ENCODE data around the gene FOXL2NB. TPM values are rescaled to one million over a fixed set of nuclear protein-coding genes. Genes with fewer than 3 reads are reported as not detected.

FOXL2NB gene
- total RNA-seq, 2 donors from 2014 or later, result not detected

DNA sequence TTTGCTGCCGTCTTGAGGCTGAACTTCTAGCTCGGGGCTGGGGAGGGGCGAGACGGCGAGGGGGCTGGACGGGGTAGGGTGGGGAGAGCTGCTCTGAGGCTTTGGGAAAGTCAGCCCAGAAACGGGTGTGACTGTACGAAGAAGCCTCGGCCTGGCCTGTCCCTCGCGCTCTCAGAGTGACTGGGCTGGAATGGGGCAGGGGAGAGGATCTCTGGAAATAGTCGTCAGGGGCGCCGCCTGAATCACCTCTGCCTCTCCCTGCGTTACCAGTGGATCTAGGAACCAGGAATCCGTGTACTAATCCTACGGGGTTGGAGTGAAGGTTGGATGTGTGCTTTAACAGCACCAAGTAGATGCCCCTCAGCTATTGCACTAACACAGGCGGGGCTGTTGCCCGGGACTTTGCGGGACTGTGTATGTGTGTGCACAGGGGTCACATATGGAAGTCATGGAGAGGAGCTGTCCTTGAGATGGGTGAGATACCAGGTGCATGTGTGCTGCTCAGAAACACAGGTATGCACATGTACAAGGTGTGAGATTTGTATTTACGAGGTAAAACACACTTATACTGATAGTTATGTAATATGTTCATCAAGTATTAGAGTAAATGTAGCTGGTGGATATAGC lies 591 bp downstream of the FOXL2NB start:
- no peak overlapping the region for H3K27ac ChIP-seq
- intact Hi-C loops (cut with DNase I), result loop anchor here (10.0 kb wide), 1 partner anchor 257 kb away; no protein-coding TSS in a partner anchor
- peaks cover 90% of the 10 kb centered on the region for H3K27me3 ChIP-seq
- H3K9ac ChIP-seq (ENCODE audit: low read depth in 2 of 2, low read length in 2 of 2), result no peak overlapping the region
- TF ChIP-seq, protein P1, sequence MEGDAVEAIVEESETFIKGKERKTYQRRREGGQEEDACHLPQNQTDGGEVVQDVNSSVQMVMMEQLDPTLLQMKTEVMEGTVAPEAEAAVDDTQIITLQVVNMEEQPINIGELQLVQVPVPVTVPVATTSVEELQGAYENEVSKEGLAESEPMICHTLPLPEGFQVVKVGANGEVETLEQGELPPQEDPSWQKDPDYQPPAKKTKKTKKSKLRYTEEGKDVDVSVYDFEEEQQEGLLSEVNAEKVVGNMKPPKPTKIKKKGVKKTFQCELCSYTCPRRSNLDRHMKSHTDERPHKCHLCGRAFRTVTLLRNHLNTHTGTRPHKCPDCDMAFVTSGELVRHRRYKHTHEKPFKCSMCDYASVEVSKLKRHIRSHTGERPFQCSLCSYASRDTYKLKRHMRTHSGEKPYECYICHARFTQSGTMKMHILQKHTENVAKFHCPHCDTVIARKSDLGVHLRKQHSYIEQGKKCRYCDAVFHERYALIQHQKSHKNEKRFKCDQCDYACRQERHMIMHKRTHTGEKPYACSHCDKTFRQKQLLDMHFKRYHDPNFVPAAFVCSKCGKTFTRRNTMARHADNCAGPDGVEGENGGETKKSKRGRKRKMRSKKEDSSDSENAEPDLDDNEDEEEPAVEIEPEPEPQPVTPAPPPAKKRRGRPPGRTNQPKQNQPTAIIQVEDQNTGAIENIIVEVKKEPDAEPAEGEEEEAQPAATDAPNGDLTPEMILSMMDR (IDR thresholded peaks at IDR 0.05), result no peak
- no peak for DNase-seq
- H3K36me3 ChIP-seq, result no peaks in the 10 kb centered on the region
- no peak overlapping the region for H3K4me3 ChIP-seq
- peaks cover 33% of the 10 kb centered on the region for H3K4me1 ChIP-seq
- H3K9me3 ChIP-seq, result no peaks in the 10 kb centered on the region

DNA sequence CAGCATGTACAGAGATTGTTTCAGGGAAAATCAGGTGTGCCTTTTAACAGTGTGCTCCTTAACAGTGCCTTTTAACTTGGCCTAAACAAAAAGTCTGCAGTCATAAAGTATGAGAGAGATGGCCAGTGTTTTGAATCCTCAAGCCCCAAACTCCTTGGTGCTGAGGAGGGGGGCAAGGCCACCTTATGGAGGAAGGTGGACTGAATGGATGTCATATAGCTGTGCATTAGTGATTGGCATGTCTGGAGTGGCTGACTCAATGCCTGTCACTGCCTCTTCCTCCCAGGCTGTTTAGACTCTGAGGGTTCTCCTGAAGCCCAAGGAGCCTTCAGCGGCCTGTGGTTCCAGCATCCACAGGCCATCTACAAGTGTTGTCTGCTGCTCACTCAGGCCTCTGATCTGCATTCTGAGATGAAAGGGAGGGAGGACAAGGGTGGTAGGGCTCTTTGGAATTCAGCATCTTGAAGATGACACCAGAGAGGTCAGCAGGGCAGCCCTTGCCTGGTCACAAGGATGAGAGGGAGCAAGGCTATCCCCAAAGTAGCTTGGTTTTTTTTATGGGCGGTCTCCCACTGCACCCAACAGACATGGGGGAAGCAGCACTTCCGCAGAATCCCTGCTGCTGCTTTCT lies 1.5 kb downstream of the FOXL2NB start:
- Histone ChIP-seq H3K9me3 (no peaks in the 10 kb centered on the region), H3K4me1 (peaks cover 33% of the 10 kb centered on the region), H3K36me3 (no peaks in the 10 kb centered on the region), H3K27me3 (peaks cover 81% of the 10 kb centered on the region), H3K27ac (no peak overlapping the region), H3K9ac (ENCODE audit: low read depth in 2 of 2, low read length in 2 of 2) (no peak overlapping the region), H3K4me3 (no peak overlapping the region)
- TF ChIP-seq, protein P1 (IDR thresholded peaks at IDR 0.05), result no peak
- no peak for DNase-seq
- intact Hi-C loops (cut with DNase I), result loop anchor here (10.0 kb wide), 1 partner anchor 256 kb away; no protein-coding TSS in a partner anchor

DNA sequence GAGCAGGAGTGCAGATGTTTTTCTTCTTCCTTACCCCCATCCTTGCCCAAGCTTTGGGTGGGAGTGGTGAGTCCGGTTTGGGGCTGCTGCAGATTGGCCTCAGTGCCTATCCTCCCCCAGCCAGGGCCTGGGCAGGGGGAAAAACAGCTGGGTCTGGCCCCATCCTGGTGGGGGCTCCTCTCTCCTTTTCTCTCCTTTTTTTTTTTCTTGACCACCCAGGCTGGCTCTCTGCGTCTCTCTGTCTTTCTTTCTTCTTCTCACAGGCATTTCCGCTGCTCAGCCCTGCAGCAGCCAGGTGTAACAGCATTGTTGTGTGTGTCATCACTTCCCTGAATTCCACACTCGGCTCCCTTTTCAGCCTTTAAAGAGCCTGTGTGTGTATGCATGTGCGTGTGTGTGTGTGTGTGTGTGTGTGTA lies 2.0 kb downstream of the FOXL2NB start:
- Histone ChIP-seq H3K27me3 (peaks cover 76% of the 10 kb centered on the region), H3K4me3 (no peak overlapping the region), H3K9me3 (no peaks in the 10 kb centered on the region), H3K27ac (no peak overlapping the region), H3K9ac (ENCODE audit: low read depth in 2 of 2, low read length in 2 of 2) (no peak overlapping the region), H3K4me1 (peaks cover 33% of the 10 kb centered on the region), H3K36me3 (no peaks in the 10 kb centered on the region)
- TF ChIP-seq, protein P1 (IDR thresholded peaks at IDR 0.05), result no peak
- intact Hi-C loops (cut with DNase I), result loop anchor here (10.0 kb wide), 1 partner anchor 256 kb away; no protein-coding TSS in a partner anchor
- DNase-seq, result no peak

DNA sequence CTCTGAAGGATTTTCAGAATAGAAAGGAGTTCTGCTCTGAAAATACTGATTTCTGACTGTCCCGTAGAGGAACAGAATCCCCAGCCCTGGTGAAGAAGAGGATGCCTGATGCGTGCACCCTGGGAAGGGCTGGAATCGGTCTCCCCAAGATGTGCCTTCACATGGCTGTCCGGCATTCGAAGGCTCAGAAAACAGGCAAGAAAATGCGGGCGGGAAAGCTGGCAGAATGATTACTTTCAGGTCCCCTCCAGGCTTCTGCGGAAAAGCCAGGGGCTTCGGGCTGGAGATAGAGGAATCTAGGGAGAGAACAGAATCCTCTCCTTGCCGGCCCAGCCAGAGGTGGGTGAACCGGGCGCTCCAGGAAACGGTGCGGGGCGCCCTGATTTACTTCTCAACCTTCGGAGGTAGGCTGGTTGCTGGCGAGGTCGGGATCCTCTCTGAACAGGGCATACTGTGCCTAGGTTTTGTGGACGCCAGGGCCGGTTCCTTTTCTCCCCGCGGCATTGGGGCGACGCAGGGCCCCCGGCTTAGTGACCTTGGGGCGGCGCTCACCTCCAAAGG lies 2.5 kb downstream of the FOXL2NB start:
- Histone ChIP-seq H3K9me3 (no peaks in the 10 kb centered on the region), H3K27me3 (peaks cover 71% of the 10 kb centered on the region), H3K27ac (no peak overlapping the region), H3K9ac (ENCODE audit: low read depth in 2 of 2, low read length in 2 of 2) (no peak overlapping the region), H3K4me3 (peak overlapping the region; percentile 19), H3K4me1 (peaks cover 32% of the 10 kb centered on the region), H3K36me3 (no peaks in the 10 kb centered on the region)
- no peak for DNase-seq
- TF ChIP-seq, protein P1 (IDR thresholded peaks at IDR 0.05), result no peak
- intact Hi-C loops (cut with DNase I), result loop anchor here (10.0 kb wide), 1 partner anchor 255 kb away; no protein-coding TSS in a partner anchor

DNA sequence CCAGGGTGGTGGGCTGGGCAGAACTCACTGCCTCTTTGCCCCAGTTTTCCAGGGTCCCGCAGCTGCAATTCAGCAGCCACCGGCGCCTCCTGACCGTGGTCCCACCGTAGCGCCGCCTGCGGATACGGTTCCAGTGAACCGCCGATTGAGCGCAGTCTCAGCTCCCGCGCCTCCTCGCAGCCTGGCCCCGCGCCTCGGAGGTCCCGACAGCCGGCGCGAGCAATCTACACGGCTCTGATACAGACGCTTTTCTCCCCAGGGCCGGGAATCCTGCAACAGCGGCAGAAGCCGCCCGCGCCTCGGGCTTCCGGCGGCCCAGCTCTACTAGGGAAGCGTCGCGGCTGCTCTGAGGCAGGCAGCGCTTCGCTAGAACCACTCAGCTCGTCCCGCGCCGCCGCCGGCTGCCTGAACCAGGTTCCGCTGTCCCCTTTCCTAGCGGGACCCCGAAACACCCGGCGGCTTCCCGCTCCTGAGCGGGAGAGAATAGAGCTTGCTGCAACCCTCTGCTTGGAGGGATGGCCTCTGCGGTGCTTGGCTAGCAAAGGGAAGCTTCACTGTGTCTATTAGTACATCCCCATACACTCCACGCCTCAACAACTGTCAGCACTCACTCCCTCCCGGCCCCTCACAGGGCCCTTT lies 3.1 kb downstream of the FOXL2NB start:
- no peak overlapping the region for H3K9ac ChIP-seq (ENCODE audit: low read depth in 2 of 2, low read length in 2 of 2)
- no peaks in the 10 kb centered on the region for H3K36me3 ChIP-seq
- H3K9me3 ChIP-seq, result no peaks in the 10 kb centered on the region
- H3K4me1 ChIP-seq, result peaks cover 26% of the 10 kb centered on the region
- no peak for DNase-seq
- peak overlapping the region; percentile 19 for H3K4me3 ChIP-seq
- intact Hi-C loops (cut with DNase I), result no loop called here
- no peak overlapping the region for H3K27ac ChIP-seq
- H3K27me3 ChIP-seq, result peaks cover 65% of the 10 kb centered on the region
- TF ChIP-seq, protein P1 (IDR thresholded peaks at IDR 0.05), result no peak
